CD4-positive, CD25-positive, alpha-beta regulatory T cell (primary cell): Measurements from ENCODE around the gene NCR2. TPM values are rescaled to one million over a fixed set of nuclear protein-coding genes. Genes with fewer than 3 reads are reported as not detected.
A peak's percentile ranks its signal among the peaks of the same experiment; 100 is the strongest.

Experiments
- ATAC-seq, 2 donors: fragments of 150-1000 bp; cut with Tn5 transposase; one replicate each; pipeline ENCODE4 v1.10.0; 2021; ENCODE audit warnings: low read depth in 2 of 2, moderate number of reproducible peaks in 2 of 2, moderate library complexity in 1 of 2
- DNase-seq, 3 donors: peaks; one replicate each; pipeline versions ENCODE4 v3.0.0 to v3.0.0-alpha.2; 2012 to 2022; ENCODE audit warnings: mixed read lengths in 1 of 3
- H3K27ac ChIP-seq: one replicate; pipeline ENCODE4 v1.7.0; 2013; ENCODE audit warnings: mild to moderate bottlenecking, low read length; ENCODE audit not compliant: insufficient read depth, poor library complexity, severe bottlenecking
- H3K27me3 ChIP-seq: one replicate; pipeline ENCODE4 v1.7.0; 2013; ENCODE audit warnings: low read length; ENCODE audit not compliant: control insufficient read depth, insufficient read depth
- H3K36me3 ChIP-seq: one replicate; pipeline ENCODE4 v1.7.0; 2013; ENCODE audit warnings: mild to moderate bottlenecking, low read length, moderate library complexity; ENCODE audit not compliant: control insufficient read depth, insufficient read depth
- H3K4me1 ChIP-seq: 2 replicates; pipeline ENCODE4 v1.7.0; 2013; ENCODE audit warnings: mild to moderate bottlenecking, low read length; ENCODE audit not compliant: insufficient read depth, control insufficient read depth, poor library complexity, severe bottlenecking
- H3K4me3 ChIP-seq: one replicate; pipeline ENCODE4 v1.7.0; 2013; ENCODE audit warnings: low read depth, mild to moderate bottlenecking, low read length, moderate library complexity
- H3K9me3 ChIP-seq, 2 experiments: 1 replicate in 1 of 2; 2 replicates in 1 of 2; pipeline ENCODE4 v1.7.0; 2013; ENCODE audit warnings: low read length in 2 of 2, mild to moderate bottlenecking in 1 of 2, moderate library complexity in 1 of 2; ENCODE audit not compliant: control insufficient read depth in 2 of 2
- H3K27ac Mint-ChIP-seq, 3 donors: one replicate each; pipeline ENCODE4 v1.8.0; 2020 to 2022; ENCODE audit warnings: mild to moderate bottlenecking in 3 of 3, mixed read lengths in 3 of 3, moderate library complexity in 2 of 3
- H3K27me3 Mint-ChIP-seq: one replicate; pipeline ENCODE4 v1.8.0; 2022; ENCODE audit warnings: mild to moderate bottlenecking, mixed read lengths
- H3K36me3 Mint-ChIP-seq: one replicate; pipeline ENCODE4 v1.8.0; 2020; ENCODE audit warnings: mixed read lengths
- H3K4me1 Mint-ChIP-seq, 4 donors: one replicate each; pipeline ENCODE4 v1.8.0; 2020 to 2022; ENCODE audit warnings: mixed read lengths in 4 of 4, mild to moderate bottlenecking in 1 of 4
- H3K4me3 Mint-ChIP-seq, 4 donors: one replicate each; pipeline ENCODE4 v1.8.0; 2020 to 2022; ENCODE audit warnings: mild to moderate bottlenecking in 4 of 4, mixed read lengths in 4 of 4, moderate library complexity in 3 of 4
- H3K9me3 Mint-ChIP-seq, 7 donors: one replicate each; pipeline ENCODE4 v1.8.0; 2020 to 2022; ENCODE audit warnings: mixed read lengths in 7 of 7, mild to moderate bottlenecking in 3 of 7, moderate library complexity in 2 of 7
- polyA plus RNA-seq, 4 donors: library from polyadenylated mRNA; unstranded; fragments of 300-500 nt; fragmentation: Illumina TruSeq; gene quantifications; one replicate each; pipeline ENCODE4 v1.2.3, GENCODE V29; 2021
- total RNA-seq: library from RNA; stranded (reverse); gene quantifications from one replicate; pipeline ENCODE4 v1.2.3, GENCODE V29; 2022

Gene NCR2
- total and polyA plus RNA-seq, 5 donors from 2014 or later = not detected

- peak overlapping the region in 2 of 4 donors; percentile 22 to 60 for H3K4me3 Mint-ChIP-seq
- H3K9me3 Mint-ChIP-seq = no peaks in the 10 kb centered on the region
- Histone ChIP-seq H3K27me3 (peaks cover 3% of the 10 kb centered on the region), H3K9me3 (no peaks in the 10 kb centered on the region), H3K27ac (peak overlapping the region; percentile 39), H3K36me3 (no peaks in the 10 kb centered on the region), H3K4me3 (no peak overlapping the region), H3K4me1 (peaks cover 21% of the 10 kb centered on the region)
- ATAC-seq = no peak
- no peak for DNase-seq
- no peaks in the 10 kb centered on the region for H3K36me3 Mint-ChIP-seq
- peak overlapping the region; percentile 82 to 90 (median 84) for H3K27ac Mint-ChIP-seq
- peaks cover 7% of the 10 kb centered on the region for H3K27me3 Mint-ChIP-seq
- peaks cover 0 to 49% (median 10%) of the 10 kb centered on the region in 4 donors for H3K4me1 Mint-ChIP-seq
Observed at GRCh38 chr6:41332842-41333736, 2.3 kb upstream of the NCR2 start.

GRCh38 chr6:41334482-41335040 is 847 bp upstream of the NCR2 start:
- Mint-ChIP-seq H3K36me3 (no peaks in the 10 kb centered on the region), H3K27ac (peak overlapping the region; percentile 82 to 90 (median 84)), H3K4me1 (peaks cover 0 to 49% (median 10%) of the 10 kb centered on the region in 4 donors), H3K27me3 (peaks cover 14% of the 10 kb centered on the region), H3K9me3 (no peaks in the 10 kb centered on the region), H3K4me3 (peak overlapping the region in 1 of 4 donors; percentile 51)
- no peak for DNase-seq
- Histone ChIP-seq H3K4me1 (peaks cover 21% of the 10 kb centered on the region), H3K9me3 (no peaks in the 10 kb centered on the region), H3K36me3 (no peaks in the 10 kb centered on the region), H3K27me3 (no peaks in the 10 kb centered on the region), H3K4me3 (no peak overlapping the region), H3K27ac (peak overlapping the region; percentile 59)
- no peak for ATAC-seq

- peak overlapping the region in 1 of 4 donors; percentile 54 for H3K4me3 Mint-ChIP-seq
- DNase-seq (no peak), ATAC-seq (no peak)
- Histone ChIP-seq H3K9me3 (no peaks in the 10 kb centered on the region), H3K36me3 (no peaks in the 10 kb centered on the region), H3K4me1 (peaks cover 21% of the 10 kb centered on the region), H3K27me3 (no peaks in the 10 kb centered on the region), H3K4me3 (no peak overlapping the region), H3K27ac (no peak overlapping the region)
- H3K4me1 Mint-ChIP-seq = peaks cover 0 to 49% (median 10%) of the 10 kb centered on the region in 4 donors
- H3K27me3 Mint-ChIP-seq = peaks cover 20% of the 10 kb centered on the region
- H3K36me3 Mint-ChIP-seq = no peaks in the 10 kb centered on the region
- peak overlapping the region in 1 of 3 donors; percentile 66 for H3K27ac Mint-ChIP-seq
- H3K9me3 Mint-ChIP-seq = peaks cover 0 to 3% (median 0%) of the 10 kb centered on the region in 7 donors
Observed at GRCh38 chr6:41335943-41336342, 535 bp downstream of the NCR2 start.

GRCh38 chr6:41336824-41337223 is 1.4 kb downstream of the NCR2 start:
- ATAC-seq (no peak), DNase-seq (no peak)
- Mint-ChIP-seq H3K27ac (no peak overlapping the region), H3K4me1 (peaks cover 0 to 43% (median 10%) of the 10 kb centered on the region in 4 donors), H3K4me3 (no peak overlapping the region), H3K36me3 (no peaks in the 10 kb centered on the region), H3K27me3 (peaks cover 20% of the 10 kb centered on the region), H3K9me3 (peaks cover 0 to 3% (median 0%) of the 10 kb centered on the region in 7 donors)
- Histone ChIP-seq H3K9me3 (no peaks in the 10 kb centered on the region), H3K27me3 (no peaks in the 10 kb centered on the region), H3K36me3 (no peaks in the 10 kb centered on the region), H3K4me3 (no peak overlapping the region), H3K27ac (no peak overlapping the region), H3K4me1 (peaks cover 21% of the 10 kb centered on the region)

- H3K36me3 ChIP-seq = no peaks in the 10 kb centered on the region
- peaks cover 0 to 34% (median 10%) of the 10 kb centered on the region in 4 donors for H3K4me1 Mint-ChIP-seq
- H3K27me3 Mint-ChIP-seq = peaks cover 20% of the 10 kb centered on the region
Observed at GRCh38 chr6:41337709-41338108, 2.3 kb downstream of the NCR2 start.

GRCh38 chr6:41338659-41339058 is 3.3 kb downstream of the NCR2 start:
- H3K4me1 Mint-ChIP-seq = peaks cover 0 to 25% (median 8%) of the 10 kb centered on the region in 4 donors
- Histone ChIP-seq H3K4me3 (no peak overlapping the region), H3K9me3 (no peaks in the 10 kb centered on the region), H3K27me3 (no peaks in the 10 kb centered on the region), H3K27ac (no peak overlapping the region), H3K4me1 (peaks cover 12% of the 10 kb centered on the region), H3K36me3 (no peaks in the 10 kb centered on the region)
- ATAC-seq (no peak), DNase-seq (no peak)
- H3K27me3 Mint-ChIP-seq = peaks cover 20% of the 10 kb centered on the region
- peaks cover 0 to 3% (median 0%) of the 10 kb centered on the region in 7 donors for H3K9me3 Mint-ChIP-seq
- no peak overlapping the region for H3K27ac Mint-ChIP-seq
- no peaks in the 10 kb centered on the region for H3K36me3 Mint-ChIP-seq
- no peak overlapping the region for H3K4me3 Mint-ChIP-seq

More at GRCh38 chr6:41337709-41338108, 2.3 kb downstream of the NCR2 start:
- Mint-ChIP-seq H3K27ac (no peak overlapping the region), H3K4me3 (no peak overlapping the region), H3K9me3 (peaks cover 0 to 3% (median 0%) of the 10 kb centered on the region in 7 donors), H3K36me3 (no peaks in the 10 kb centered on the region)
- H3K9me3 ChIP-seq = no peaks in the 10 kb centered on the region
- H3K27me3 ChIP-seq = no peaks in the 10 kb centered on the region
- DNase-seq = no peak
- H3K4me3 ChIP-seq = no peak overlapping the region
- peaks cover 19% of the 10 kb centered on the region for H3K4me1 ChIP-seq
- no peak for ATAC-seq
- no peak overlapping the region for H3K27ac ChIP-seq

GRCh38 chr6:41341580-41341979 is 6.2 kb downstream of the NCR2 start:
- no peak overlapping the region for H3K27ac ChIP-seq
- Mint-ChIP-seq H3K27ac (no peak overlapping the region), H3K9me3 (peaks cover 0 to 3% (median 0%) of the 10 kb centered on the region in 7 donors), H3K4me1 (peaks cover 6 to 22% (median 18%) of the 10 kb centered on the region in 4 donors), H3K4me3 (no peak overlapping the region), H3K36me3 (no peaks in the 10 kb centered on the region), H3K27me3 (peaks cover 17% of the 10 kb centered on the region)
- no peaks in the 10 kb centered on the region for H3K9me3 ChIP-seq
- DNase-seq = no peak
- peaks cover 13% of the 10 kb centered on the region for H3K4me1 ChIP-seq
- no peak for ATAC-seq
- no peak overlapping the region for H3K4me3 ChIP-seq
- no peaks in the 10 kb centered on the region for H3K36me3 ChIP-seq
- no peaks in the 10 kb centered on the region for H3K27me3 ChIP-seq
